IPS DF 4.7 (cell line): ENCODE results near the gene HPCAL1.

Source experiments
- DNase-seq: peaks from one replicate; pipeline ENCODE4 v3.0.0-alpha.2; 2013; ENCODE audit warnings: low spot score; ENCODE audit errors: extremely low read depth

The HPCAL1 gene

GRCh38 chr2:10322973-10323372, 20.3 kb downstream of the HPCAL1 start:
- DNase-seq, result no peak

GRCh38 chr2:10323535-10323934, 20.8 kb downstream of the HPCAL1 start:
- no peak for DNase-seq

GRCh38 chr2:10324095-10324832, 21.6 kb downstream of the HPCAL1 start:
- DNase-seq, result peak; percentile 60

GRCh38 chr2:10325278-10326145, 22.8 kb downstream of the HPCAL1 start:
- no peak for DNase-seq

- DNase-seq, result no peak
Observed at GRCh38 chr2:10326151-10326616, 23.5 kb downstream of the HPCAL1 start.

- DNase-seq, result no peak
Observed at GRCh38 chr2:10326707-10327594, 24.2 kb downstream of the HPCAL1 start.

GRCh38 chr2:10327896-10328669, 25.4 kb downstream of the HPCAL1 start:
- DNase-seq, result no peak

- DNase-seq, result no peak
Observed at GRCh38 chr2:10328670-10329579, 26.2 kb downstream of the HPCAL1 start.

- no peak for DNase-seq
Observed at GRCh38 chr2:10329580-10329879, 26.8 kb downstream of the HPCAL1 start.

- no peak for DNase-seq
Observed at GRCh38 chr2:10329880-10330699, 27.4 kb downstream of the HPCAL1 start.

GRCh38 chr2:10330700-10331026, 28.0 kb downstream of the HPCAL1 start:
- no peak for DNase-seq

- no peak for DNase-seq
Observed at GRCh38 chr2:10331027-10331701, 28.5 kb downstream of the HPCAL1 start.

- DNase-seq, result no peak
Observed at GRCh38 chr2:10331702-10332401, 29.1 kb downstream of the HPCAL1 start.

GRCh38 chr2:10332402-10333246, 29.9 kb downstream of the HPCAL1 start:
- no peak for DNase-seq

- no peak for DNase-seq
Observed at GRCh38 chr2:10333247-10333613, 30.5 kb downstream of the HPCAL1 start.

GRCh38 chr2:10333966-10334365, 31.3 kb downstream of the HPCAL1 start:
- DNase-seq, result no peak
